H9 (cell line): ENCODE data around the gene HS3ST4. TPM values are rescaled to one million over a fixed set of nuclear protein-coding genes. Genes with fewer than 3 reads are reported as not detected.

ENCODE experiments used
- DNase-seq: peaks from one replicate; pipeline ENCODE4 v3.0.0-alpha.2; 2017
- H2AFZ ChIP-seq: one replicate; pipeline ENCODE4 v1.6.1; 2013; ENCODE audit warnings: mild to moderate bottlenecking, low read length, control low read depth, moderate library complexity
- H2AK5ac ChIP-seq: 2 replicates; pipeline ENCODE4 v1.6.1; 2013; ENCODE audit warnings: low read length, control low read depth, mixed read lengths; ENCODE audit not compliant: insufficient read length
- H2BK120ac ChIP-seq: one replicate; pipeline ENCODE4 v1.6.1; 2013; ENCODE audit warnings: low read depth, mild to moderate bottlenecking, low read length, control low read depth, inconsistent platforms; ENCODE audit not compliant: poor library complexity, severe bottlenecking
- H2BK12ac ChIP-seq: 2 replicates; pipeline ENCODE4 v1.6.1; 2013; ENCODE audit warnings: low read length, control low read depth, mixed read lengths, low read depth; ENCODE audit not compliant: insufficient read length
- H2BK15ac ChIP-seq: 2 replicates; pipeline ENCODE4 v1.6.1; 2013; ENCODE audit warnings: low read depth, low read length, control low read depth
- H2BK20ac ChIP-seq: one replicate; pipeline ENCODE4 v1.6.1; 2013; ENCODE audit warnings: low read depth, mild to moderate bottlenecking, low read length, control low read depth, inconsistent platforms; ENCODE audit not compliant: poor library complexity, severe bottlenecking
- H2BK5ac ChIP-seq: 2 replicates; pipeline ENCODE4 v1.6.1; 2013; ENCODE audit warnings: low read length, control low read depth, mixed read lengths; ENCODE audit not compliant: insufficient read length
- H3K14ac ChIP-seq: 2 replicates; pipeline ENCODE4 v1.6.1; 2013; ENCODE audit warnings: low read length, control low read depth; ENCODE audit not compliant: insufficient read depth
- H3K18ac ChIP-seq: 2 replicates; pipeline ENCODE4 v1.6.1; 2013; ENCODE audit warnings: low read depth, mild to moderate bottlenecking, mixed read lengths, low read length, control low read depth; ENCODE audit not compliant: insufficient read length
- H3K23ac ChIP-seq: 2 replicates; pipeline ENCODE4 v1.6.1; 2013; ENCODE audit warnings: low read length, control low read depth, mixed read lengths, low read depth; ENCODE audit not compliant: insufficient read length
- H3K23me2 ChIP-seq: 2 replicates; pipeline ENCODE4 v1.6.1; 2013; ENCODE audit warnings: low read depth, mild to moderate bottlenecking, mixed read lengths, low read length, control low read depth; ENCODE audit not compliant: insufficient read length, poor library complexity, severe bottlenecking
- H3K27ac ChIP-seq: 2 replicates; pipeline ENCODE4 v1.5.1; 2013; ENCODE audit warnings: low read length, control low read depth, mixed read lengths, low read depth; ENCODE audit not compliant: insufficient read length
- H3K27me3 ChIP-seq: 2 replicates; pipeline ENCODE4 v1.6.1; 2013; ENCODE audit warnings: low read length, control low read depth, inconsistent platforms; ENCODE audit not compliant: insufficient read depth
- H3K4ac ChIP-seq: 2 replicates; pipeline ENCODE4 v1.6.1; 2013; ENCODE audit warnings: low read depth, mild to moderate bottlenecking, control low read depth, inconsistent platforms, low read length, moderate library complexity
- H3K4me1 ChIP-seq: 2 replicates; pipeline ENCODE4 v1.6.1; 2013; ENCODE audit warnings: low read length, control low read depth, inconsistent platforms; ENCODE audit not compliant: insufficient read depth
- H3K4me2 ChIP-seq: 2 replicates; pipeline ENCODE4 v1.6.1; 2013; ENCODE audit warnings: low read length, control low read depth, mixed read lengths; ENCODE audit not compliant: insufficient read length, insufficient read depth
- H3K56ac ChIP-seq: 2 replicates; pipeline ENCODE4 v1.6.1; 2013; ENCODE audit warnings: low read depth, mild to moderate bottlenecking, mixed read lengths, low read length, control low read depth; ENCODE audit not compliant: insufficient read length
- H3K79me1 ChIP-seq: 2 replicates; pipeline ENCODE4 v1.6.1; 2013; ENCODE audit warnings: low read depth, mild to moderate bottlenecking, moderate library complexity, low read length, control low read depth, inconsistent platforms; ENCODE audit not compliant: insufficient read depth, poor library complexity, severe bottlenecking
- H3K79me2 ChIP-seq: 2 replicates; pipeline ENCODE4 v1.6.1; 2013; ENCODE audit warnings: low read length, control low read depth, inconsistent platforms; ENCODE audit not compliant: insufficient read depth
- H3K9ac ChIP-seq: 2 replicates; pipeline ENCODE4 v1.6.1; 2013; ENCODE audit warnings: low read length, control low read depth, mixed read lengths; ENCODE audit not compliant: insufficient read length; ENCODE audit errors: extremely low read depth
- H3K9me3 ChIP-seq: one replicate; pipeline ENCODE4 v1.6.1; 2013; ENCODE audit warnings: low read depth, low read length, inconsistent platforms; ENCODE audit not compliant: control insufficient read depth
- H3T11ph ChIP-seq: one replicate; pipeline ENCODE4 v1.6.1; 2013; ENCODE audit warnings: mild to moderate bottlenecking, low read length, control low read depth, inconsistent platforms
- H4K20me1 ChIP-seq: one replicate; pipeline ENCODE4 v1.6.1; 2013; ENCODE audit not compliant: control insufficient read depth, insufficient read length, insufficient read depth
- H4K5ac ChIP-seq: 2 replicates; pipeline ENCODE4 v1.6.1; 2013; ENCODE audit warnings: low read depth, mild to moderate bottlenecking, mixed read lengths, low read length, control low read depth; ENCODE audit not compliant: insufficient read length
- H4K8ac ChIP-seq: replicated peaks from 2 replicates; pipeline ENCODE4 v1.6.1; 2013; ENCODE audit warnings: low read length, control low read depth, mixed read lengths, low read depth; ENCODE audit not compliant: insufficient read length
- H4K91ac ChIP-seq: 2 replicates; pipeline ENCODE4 v1.6.1; 2013; ENCODE audit warnings: low read depth, mild to moderate bottlenecking, moderate library complexity, mixed read lengths, low read length, control low read depth; ENCODE audit not compliant: insufficient read length
- H3K27ac Mint-ChIP-seq, 3 experiments: 2 replicates in 2 of 3; 3 replicates in 1 of 3; pipeline ENCODE4 v1.8.0; 2020 to 2021; ENCODE audit warnings: mixed read lengths in 3 of 3, mild to moderate bottlenecking in 1 of 3, moderate library complexity in 1 of 3
- H3K27me3 Mint-ChIP-seq: 2 replicates; pipeline ENCODE4 v1.8.0; 2021; ENCODE audit warnings: low read depth, mild to moderate bottlenecking, moderate library complexity, mixed read lengths
- H3K36me3 Mint-ChIP-seq, 3 experiments: 2 replicates in 2 of 3; 3 replicates in 1 of 3; pipeline ENCODE4 v1.8.0; 2020 to 2021; ENCODE audit warnings: low read depth in 3 of 3, mixed read lengths in 3 of 3; ENCODE audit not compliant: insufficient read depth in 1 of 3
- H3K4me1 Mint-ChIP-seq, 2 experiments: 2 replicates each; pipeline ENCODE4 v1.8.0; 2020; ENCODE audit warnings: mixed read lengths in 2 of 2
- H3K4me3 Mint-ChIP-seq, 2 experiments: 2 replicates in 1 of 2; 3 replicates in 1 of 2; pipeline ENCODE4 v1.8.0; 2020 to 2021; ENCODE audit warnings: mild to moderate bottlenecking in 2 of 2, mixed read lengths in 2 of 2, moderate library complexity in 1 of 2
- H3K9me3 Mint-ChIP-seq, 2 experiments: 2 replicates in 1 of 2; 3 replicates in 1 of 2; pipeline ENCODE4 v1.8.0; 2020; ENCODE audit warnings: mild to moderate bottlenecking in 2 of 2, mixed read lengths in 2 of 2, moderate library complexity in 1 of 2
- CTCF ChIP-seq: fragments of 200-600 bp; sonication (generic); conservative IDR thresholded peaks from 3 replicates; pipeline ENCODE4 v1.8.0; 2021; ENCODE audit warnings: antibody characterized with exemption, mild to moderate bottlenecking
- WGBS: extraction: QIAGEN DNeasy Blood & Tissue Kit; methylation state at CpG from one replicate; pipeline ENCODE4 v1.1.7; 2013; ENCODE audit warnings: missing lambda C conversion rate, low lambda C conversion rate, mixed read lengths; ENCODE audit not compliant: insufficient read length; ENCODE audit errors: extremely low coverage; 5-methylcytosine and 5-hydroxymethylcytosine counted together
- total RNA-seq: library from RNA; stranded (reverse); gene quantifications from 2 replicates; pipeline ENCODE4 v1.2.1, GENCODE V29; 2021

HS3ST4 gene
- total RNA-seq, 1 experiment from 2014 or later, result 1.7 TPM

- Histone ChIP-seq H3T11ph (no peak overlapping the region), H2BK5ac (no peak overlapping the region), H3K4me1 (no peaks in the 10 kb centered on the region), H2BK20ac (no peak overlapping the region), H4K8ac (no peak overlapping the region), H2AK5ac (no peak overlapping the region), H3K23ac (no peak overlapping the region), H3K18ac (no peak overlapping the region), H3K27me3 (no peaks in the 10 kb centered on the region; the same call in 1 of the 2 replicates), H4K20me1 (no peaks in the 10 kb centered on the region), H4K91ac (no peak overlapping the region), H3K23me2 (no peaks in the 10 kb centered on the region), H2AFZ (no peak overlapping the region), H2BK15ac (no peak overlapping the region), H3K14ac (no peak overlapping the region), H2BK120ac (no peak overlapping the region), H3K56ac (no peak overlapping the region), H3K79me1 (no peaks in the 10 kb centered on the region), H2BK12ac (no peak overlapping the region), H3K9me3 (no peaks in the 10 kb centered on the region), H4K5ac (no peak overlapping the region), H3K4ac (no peak overlapping the region), H3K27ac (no peak overlapping the region), H3K79me2 (no peaks in the 10 kb centered on the region), H3K4me2 (no peak overlapping the region), H3K9ac (no peak overlapping the region)
- no peaks in the 10 kb centered on the region for H3K36me3 Mint-ChIP-seq
- no peaks in the 10 kb centered on the region; the same call in 1 of the 2 replicates for H3K27me3 Mint-ChIP-seq
- no peak for DNase-seq
- WGBS, result no CpG with 5 or more reads among the region's 2 CpGs
- no peak for TF ChIP-seq CTCF
- no peak overlapping the region for H3K27ac Mint-ChIP-seq
- H3K4me1 Mint-ChIP-seq, result 0 out of 4 replicates have a peak, but pooled peaks cover 4 to 5% of the 10 kb centered on the region in 2 experiments
- no peak overlapping the region for H3K4me3 Mint-ChIP-seq
- no peaks in the 10 kb centered on the region for H3K9me3 Mint-ChIP-seq
Measured at GRCh38 chr16:25734430-25735385, 42.9 kb downstream of the HS3ST4 start.
